Vagina (tissue), 2 donors: ENCODE results near the gene CYP26B1. TPM values are rescaled to one million over a fixed set of nuclear protein-coding genes. Genes with fewer than 3 reads are reported as not detected.
A peak's percentile ranks its signal among the peaks of the same experiment; 100 is the strongest.

Experiments
- DNase-seq, 2 donors: peaks; one replicate each; pipeline ENCODE4 v3.0.0-alpha.2; 2017; ENCODE audit errors: extremely low spot score in 2 of 2
- H3K27ac ChIP-seq: fragments of 200-600 bp; sonication (generic); one replicate; pipeline ENCODE4 v1.5.1; 2019
- H3K27me3 ChIP-seq: fragments of 200-600 bp; sonication (generic); one replicate; pipeline ENCODE4 v1.5.1; 2019
- H3K36me3 ChIP-seq, 2 donors: fragments of 200-600 bp; sonication (generic); one replicate each; pipeline ENCODE4 v1.5.1; 2017 to 2019
- H3K4me1 ChIP-seq: fragments of 200-600 bp; sonication (generic); one replicate; pipeline ENCODE4 v1.5.1; 2019
- H3K4me3 ChIP-seq, 2 donors: fragments of 200-600 bp; sonication (generic); 1 replicate in 1 of 2; 2 replicates in 1 of 2; pipeline ENCODE4 v1.5.1; 2016 to 2019
- H3K9me3 ChIP-seq: fragments of 200-600 bp; sonication (generic); one replicate; pipeline ENCODE4 v1.5.1; 2019
- CTCF ChIP-seq, 3 experiments: fragments of 450-650 bp in 2 of 3; fragments of 200-600 bp in 1 of 3; sonication (generic) in 1 of 3; IDR thresholded peaks; one replicate each; pipeline ENCODE4 v1.5.1; 2017 to 2019; ENCODE audit warnings: antibody characterized with exemption in 3 of 3, mild to moderate bottlenecking in 2 of 3, moderate library complexity in 2 of 3
- POLR2A ChIP-seq, 2 donors: fragments of 450-650 bp; IDR thresholded peaks; one replicate each; pipeline ENCODE4 v1.6.1; 2017; ENCODE audit warnings: antibody characterized with exemption in 2 of 2, mild to moderate bottlenecking in 2 of 2, moderate library complexity in 2 of 2
- POLR2AphosphoS5 ChIP-seq, 2 donors: sonication (generic); formaldehyde crosslinking; IDR thresholded peaks; one replicate each; pipeline ENCODE4 v1.9.0; 2017; ENCODE audit warnings: antibody characterized with exemption in 2 of 2, mild to moderate bottlenecking in 2 of 2, low read depth in 1 of 2; ENCODE audit not compliant: insufficient read depth in 1 of 2
- intact Hi-C: fragments of 100-400 bp; cut with DNase I; formaldehyde crosslinking; loops from one replicate; pipeline ENCODE4 v1.15.1; 2023
- total RNA-seq: library from RNA; depleted of rRNA; stranded (reverse); fragments of >200 nt; gene quantifications from one replicate; pipeline ENCODE4 v1.2.3, GENCODE V29; 2016

Gene CYP26B1
- total RNA-seq, 1 donor from 2014 or later, result 6.9 TPM

- peaks cover 16% of the 10 kb centered on the region for H3K4me1 ChIP-seq
- DNase-seq, result peak; percentile 90 to 93
- TF ChIP-seq POLR2AphosphoS5 (IDR thresholded peaks at IDR 0.05; ENCODE audit: insufficient read depth in 1 of 2, low read depth in 1 of 2), result peak in 1 of 2 donors; percentile 55
- no peak for TF ChIP-seq POLR2A (IDR thresholded peaks at IDR 0.05)
- peak overlapping the region; percentile 65 for H3K27ac ChIP-seq
- no peaks in the 10 kb centered on the region for H3K9me3 ChIP-seq
- no peaks in the 10 kb centered on the region for H3K27me3 ChIP-seq
- intact Hi-C loops, result no loop called here
- H3K4me3 ChIP-seq, result no peak overlapping the region
- H3K36me3 ChIP-seq, result no peaks in the 10 kb centered on the region
These were observed 32.3 kb downstream of the CYP26B1 start for GRCh38 chr2:72115110-72116080.

GRCh38 chr2:72114693-72115051, 33.0 kb downstream of the CYP26B1 start:
- TF ChIP-seq POLR2A (IDR thresholded peaks at IDR 0.05) (no peak), CTCF (IDR thresholded peaks at IDR 0.05) (no peak), POLR2AphosphoS5 (IDR thresholded peaks at IDR 0.05; ENCODE audit: insufficient read depth in 1 of 2, low read depth in 1 of 2) (no peak)
- no peaks in the 10 kb centered on the region for H3K27me3 ChIP-seq
- peak overlapping the region; percentile 65 for H3K27ac ChIP-seq
- no peaks in the 10 kb centered on the region for H3K36me3 ChIP-seq
- no peaks in the 10 kb centered on the region for H3K9me3 ChIP-seq
- peak; percentile 75 to 90 for DNase-seq
- intact Hi-C loops, result no loop called here
- no peak overlapping the region for H3K4me3 ChIP-seq
- H3K4me1 ChIP-seq, result peaks cover 16% of the 10 kb centered on the region

DNA sequence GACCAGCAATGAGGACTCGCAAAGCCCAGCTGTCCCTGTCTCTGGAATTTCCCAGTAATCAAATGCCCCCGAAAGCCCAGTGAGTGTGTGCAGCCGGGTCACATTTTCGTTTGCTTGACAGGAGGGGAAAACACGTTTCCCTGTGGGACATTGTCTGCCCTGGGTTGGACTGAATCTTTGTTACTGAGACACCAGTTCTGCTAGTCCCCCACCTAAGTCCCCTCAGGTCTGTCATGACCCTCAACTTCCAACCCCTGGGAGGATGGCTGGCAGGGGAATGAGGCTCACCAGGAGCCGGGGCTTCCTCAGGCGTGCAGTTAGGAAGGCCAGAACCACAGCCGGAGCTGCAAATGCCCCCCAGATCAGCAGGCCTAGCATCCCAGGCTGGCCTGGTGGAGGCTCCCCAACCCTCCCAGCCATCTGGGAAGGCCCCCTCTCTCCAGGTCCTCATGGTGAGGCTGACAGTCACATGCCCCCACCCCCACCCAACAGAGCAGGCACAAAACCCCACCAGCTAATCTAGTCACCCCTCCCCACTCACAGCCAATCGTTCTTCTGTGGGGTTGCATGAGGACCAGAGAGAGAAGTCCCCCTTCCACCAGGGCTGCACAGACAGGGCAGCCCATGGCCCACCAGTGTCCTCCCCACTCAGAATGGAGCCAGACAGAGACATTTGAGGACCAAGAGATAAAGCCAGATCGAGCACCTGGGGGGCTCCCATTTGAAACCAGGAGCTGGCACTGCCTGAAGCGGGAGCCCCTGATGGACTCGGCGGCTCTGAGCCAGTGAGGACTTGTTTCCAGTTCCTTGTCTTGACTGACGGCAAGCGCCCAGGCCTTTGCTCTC, 33.6 kb downstream of the CYP26B1 start:
- Histone ChIP-seq H3K27ac (no peak overlapping the region), H3K4me1 (peaks cover 16% of the 10 kb centered on the region), H3K36me3 (no peaks in the 10 kb centered on the region), H3K27me3 (no peaks in the 10 kb centered on the region), H3K9me3 (no peaks in the 10 kb centered on the region), H3K4me3 (no peak overlapping the region)
- intact Hi-C loops, result no loop called here
- TF ChIP-seq POLR2A (IDR thresholded peaks at IDR 0.05) (no peak), CTCF (IDR thresholded peaks at IDR 0.05) (no peak), POLR2AphosphoS5 (IDR thresholded peaks at IDR 0.05; ENCODE audit: insufficient read depth in 1 of 2, low read depth in 1 of 2) (no peak)
- peak; percentile 79 to 88 for DNase-seq

- TF ChIP-seq CTCF (IDR thresholded peaks at IDR 0.05) (no peak), POLR2A (IDR thresholded peaks at IDR 0.05) (no peak), POLR2AphosphoS5 (IDR thresholded peaks at IDR 0.05; ENCODE audit: insufficient read depth in 1 of 2, low read depth in 1 of 2) (no peak)
- H3K36me3 ChIP-seq, result no peaks in the 10 kb centered on the region
- no peaks in the 10 kb centered on the region for H3K27me3 ChIP-seq
- no peak overlapping the region for H3K4me3 ChIP-seq
- peak; percentile 75 to 94 for DNase-seq
- no peaks in the 10 kb centered on the region for H3K9me3 ChIP-seq
- intact Hi-C loops, result no loop called here
- no peak overlapping the region for H3K27ac ChIP-seq
- H3K4me1 ChIP-seq, result peaks cover 16% of the 10 kb centered on the region
These were observed 34.4 kb downstream of the CYP26B1 start for GRCh38 chr2:72112981-72113846.

DNA sequence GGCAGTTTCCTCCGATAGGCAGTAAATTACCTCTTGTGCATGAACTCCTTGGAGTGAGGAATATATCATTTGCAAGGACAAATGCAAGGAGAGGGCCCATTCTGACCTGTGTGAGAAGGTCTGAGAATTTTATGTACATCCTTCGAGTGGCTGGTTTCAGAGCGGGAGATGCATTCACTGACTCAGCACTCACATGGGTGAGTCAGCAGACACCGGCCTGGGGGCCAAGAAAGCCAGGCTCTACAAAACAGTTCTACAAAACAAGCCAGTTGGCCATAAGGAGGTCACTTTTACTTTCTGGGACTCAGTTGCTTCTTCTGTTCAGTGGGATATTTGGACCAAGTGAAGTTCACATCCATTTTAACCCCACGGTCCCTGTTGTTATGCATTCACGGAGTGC, 35.3 kb downstream of the CYP26B1 start:
- peak; percentile 20 to 64 for DNase-seq
- Histone ChIP-seq H3K27me3 (no peaks in the 10 kb centered on the region), H3K4me3 (no peak overlapping the region), H3K36me3 (no peaks in the 10 kb centered on the region), H3K4me1 (peaks cover 16% of the 10 kb centered on the region), H3K27ac (no peak overlapping the region), H3K9me3 (no peaks in the 10 kb centered on the region)
- intact Hi-C loops, result no loop called here
- TF ChIP-seq CTCF (IDR thresholded peaks at IDR 0.05) (no peak), POLR2A (IDR thresholded peaks at IDR 0.05) (no peak), POLR2AphosphoS5 (IDR thresholded peaks at IDR 0.05; ENCODE audit: insufficient read depth in 1 of 2, low read depth in 1 of 2) (no peak)
